ENCODE data around the gene EIF1. TPM values are rescaled to one million over a fixed set of nuclear protein-coding genes. Genes with fewer than 3 reads are reported as not detected.

Gene EIF1
- total and polyA plus RNA-seq, 2 experiments from 2014 or later: 285 to 726 TPM

GRCh38 chr17:41655611-41656111, 33.0 kb upstream of the EIF1 start:
- no peak for TF ChIP-seq CTCF (IDR thresholded peaks at IDR 0.05; ENCODE audit: low read depth, low read length)
- Histone ChIP-seq H3K36me3 (no peaks in the 10 kb centered on the region), H3K4me3 (no peak overlapping the region), H3K27me3 (no peaks in the 10 kb centered on the region), H3K27ac (no peak overlapping the region), H3K9me3 (ENCODE audit: low read depth) (no peaks in the 10 kb centered on the region), H3K4me1 (ENCODE audit: low read depth) (no peaks in the 10 kb centered on the region)
- peak in 1 of 2 donors; percentile 34 for DNase-seq (ENCODE audit: low read depth in 1 of 2, low spot score in 1 of 2)

DNA sequence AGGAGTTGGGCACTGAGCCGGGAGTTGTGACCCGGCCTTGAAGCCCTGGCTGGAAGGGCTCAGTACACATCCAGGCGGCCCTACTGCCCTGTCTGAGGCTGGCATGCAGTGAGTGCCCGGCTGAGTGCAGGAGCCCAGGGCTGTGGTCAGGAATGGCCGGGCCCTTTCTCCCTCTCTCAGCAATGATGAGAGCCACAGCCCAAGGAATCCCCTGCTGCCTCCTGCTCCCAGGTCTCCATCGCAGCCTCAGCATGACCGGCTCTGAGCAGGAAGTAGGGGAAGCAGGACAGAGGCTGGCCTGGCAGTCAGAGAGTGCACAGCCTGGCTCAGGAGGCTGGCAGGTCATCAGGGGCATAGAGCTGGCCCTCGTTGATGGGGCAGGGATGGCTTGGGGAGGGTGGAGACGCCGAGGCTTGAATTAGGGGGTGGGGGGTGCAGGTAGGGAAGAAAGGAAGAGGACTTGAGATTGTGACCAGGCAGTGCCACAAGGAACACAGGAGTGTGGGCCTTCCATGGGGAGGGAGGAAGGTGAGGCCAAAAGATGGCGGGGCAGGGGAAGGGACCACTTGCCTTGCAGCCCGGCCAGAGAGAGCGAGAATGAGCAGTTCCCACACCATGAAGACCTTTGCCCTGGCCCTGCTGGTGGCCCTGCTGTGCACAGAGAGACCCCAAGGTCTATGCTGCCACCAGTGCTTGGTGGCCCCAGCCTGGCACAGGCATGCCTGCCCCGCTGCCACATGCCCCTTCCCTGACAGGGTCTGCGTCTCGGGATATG, 32.2 kb upstream of the EIF1 start:
- no peaks in the 10 kb centered on the region for H3K36me3 ChIP-seq
- no peak overlapping the region for H3K27ac ChIP-seq
- no peak for TF ChIP-seq CTCF (IDR thresholded peaks at IDR 0.05; ENCODE audit: low read depth, low read length)
- no peak overlapping the region for H3K4me3 ChIP-seq
- H3K4me1 ChIP-seq (ENCODE audit: low read depth): no peaks in the 10 kb centered on the region
- H3K9me3 ChIP-seq (ENCODE audit: low read depth): no peaks in the 10 kb centered on the region
- DNase-seq (ENCODE audit: low read depth in 1 of 2, low spot score in 1 of 2): no peak
- no peaks in the 10 kb centered on the region for H3K27me3 ChIP-seq

DNA sequence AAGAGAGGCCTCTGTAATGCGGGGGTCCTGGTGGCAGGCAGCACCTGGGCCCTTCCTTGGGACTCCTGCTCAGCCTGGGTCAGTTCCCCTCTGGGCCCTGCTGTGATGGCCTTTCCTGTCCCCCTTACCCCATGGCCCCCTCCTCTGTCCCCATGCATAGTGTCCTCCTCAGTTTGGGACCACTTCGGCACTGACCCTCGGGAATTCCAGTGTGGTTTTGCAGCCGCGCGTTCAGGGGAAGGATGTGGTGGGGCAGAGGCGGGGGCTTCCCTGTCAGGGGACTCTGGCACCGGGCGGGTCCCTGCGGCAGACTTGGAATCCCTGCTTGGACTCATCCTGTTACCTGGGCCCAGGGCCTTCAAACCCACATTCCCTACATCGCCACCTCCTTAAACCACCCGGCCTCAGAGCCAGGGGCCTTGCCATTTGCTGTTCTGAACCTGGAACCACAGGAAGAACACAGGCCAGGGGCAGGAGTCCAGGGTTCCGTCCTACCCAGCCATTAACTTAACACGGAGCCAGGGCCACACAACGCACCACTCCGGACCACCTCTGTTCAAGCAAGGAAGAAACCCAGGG, 31.4 kb upstream of the EIF1 start:
- DNase-seq (ENCODE audit: low read depth in 1 of 2, low spot score in 1 of 2): no peak
- Histone ChIP-seq H3K4me1 (ENCODE audit: low read depth) (no peaks in the 10 kb centered on the region), H3K27me3 (no peaks in the 10 kb centered on the region), H3K4me3 (no peak overlapping the region), H3K27ac (no peak overlapping the region), H3K36me3 (no peaks in the 10 kb centered on the region), H3K9me3 (ENCODE audit: low read depth) (no peaks in the 10 kb centered on the region)
- no peak for TF ChIP-seq CTCF (IDR thresholded peaks at IDR 0.05; ENCODE audit: low read depth, low read length)

DNA sequence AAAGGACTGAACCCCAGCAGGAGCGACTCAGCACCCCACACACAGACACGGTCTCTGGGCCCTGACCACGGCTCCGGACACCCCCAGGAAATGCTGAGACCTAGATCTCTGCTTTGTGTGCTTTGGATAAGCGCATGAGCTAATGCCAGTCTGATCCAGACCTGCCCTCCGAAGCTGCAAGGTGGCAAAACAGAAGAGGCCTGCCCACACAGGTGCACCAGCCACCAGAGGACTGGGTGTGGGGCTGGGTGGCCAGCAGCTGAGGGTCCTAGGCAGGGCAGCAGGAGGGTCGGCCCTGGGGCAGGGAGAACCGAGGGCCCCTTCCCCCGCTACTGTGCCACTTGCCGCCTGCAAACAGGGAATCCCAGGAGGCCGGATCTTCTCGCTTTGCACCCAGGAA, 30.7 kb upstream of the EIF1 start:
- H3K27me3 ChIP-seq: no peaks in the 10 kb centered on the region
- TF ChIP-seq CTCF (IDR thresholded peaks at IDR 0.05; ENCODE audit: low read depth, low read length): no peak
- no peak overlapping the region for H3K27ac ChIP-seq
- no peaks in the 10 kb centered on the region for H3K4me1 ChIP-seq (ENCODE audit: low read depth)
- no peak overlapping the region for H3K4me3 ChIP-seq
- H3K9me3 ChIP-seq (ENCODE audit: low read depth): no peaks in the 10 kb centered on the region
- H3K36me3 ChIP-seq: no peaks in the 10 kb centered on the region
- no peak for DNase-seq (ENCODE audit: low read depth in 1 of 2, low spot score in 1 of 2)

- H3K27me3 ChIP-seq: no peaks in the 10 kb centered on the region
- H3K4me1 ChIP-seq (ENCODE audit: low read depth): no peaks in the 10 kb centered on the region
- no peak for TF ChIP-seq CTCF (IDR thresholded peaks at IDR 0.05; ENCODE audit: low read depth, low read length)
- no peaks in the 10 kb centered on the region for H3K9me3 ChIP-seq (ENCODE audit: low read depth)
- no peak overlapping the region for H3K4me3 ChIP-seq
- no peak overlapping the region for H3K27ac ChIP-seq
- DNase-seq (ENCODE audit: low read depth in 1 of 2, low spot score in 1 of 2): no peak
- no peaks in the 10 kb centered on the region for H3K36me3 ChIP-seq
Measured at GRCh38 chr17:41658846-41659245, 29.8 kb upstream of the EIF1 start.
